ENCODE data around the gene ANKH.

ANKH gene

DNA sequence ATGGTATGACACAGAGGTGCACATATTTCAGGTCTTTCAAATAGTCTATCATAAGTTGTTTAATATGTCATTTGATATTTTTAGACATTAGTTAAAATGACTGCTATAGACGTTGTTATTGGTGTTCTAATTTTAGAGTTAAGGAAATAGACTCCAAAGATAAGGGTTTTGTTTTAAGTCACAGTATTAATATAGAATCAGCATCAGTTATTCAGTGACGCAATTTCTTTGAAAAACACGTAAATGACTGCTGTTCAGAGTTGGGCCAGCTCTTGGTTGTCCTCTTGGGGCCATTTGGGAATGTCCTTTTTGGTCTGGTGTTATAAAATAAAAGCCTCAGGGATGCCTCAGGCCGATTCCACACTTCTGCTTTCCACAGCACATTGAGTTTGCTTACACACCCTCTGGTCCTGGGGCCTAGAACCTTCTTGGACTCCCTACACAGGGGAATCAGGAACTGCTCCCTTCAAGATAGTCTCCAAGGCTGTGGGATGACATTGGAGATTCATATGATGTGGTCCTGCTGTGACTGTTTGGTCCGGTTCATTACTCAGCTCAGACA lies 192.7 kb downstream of the ANKH start:
- DNase-seq, result no peak

DNA sequence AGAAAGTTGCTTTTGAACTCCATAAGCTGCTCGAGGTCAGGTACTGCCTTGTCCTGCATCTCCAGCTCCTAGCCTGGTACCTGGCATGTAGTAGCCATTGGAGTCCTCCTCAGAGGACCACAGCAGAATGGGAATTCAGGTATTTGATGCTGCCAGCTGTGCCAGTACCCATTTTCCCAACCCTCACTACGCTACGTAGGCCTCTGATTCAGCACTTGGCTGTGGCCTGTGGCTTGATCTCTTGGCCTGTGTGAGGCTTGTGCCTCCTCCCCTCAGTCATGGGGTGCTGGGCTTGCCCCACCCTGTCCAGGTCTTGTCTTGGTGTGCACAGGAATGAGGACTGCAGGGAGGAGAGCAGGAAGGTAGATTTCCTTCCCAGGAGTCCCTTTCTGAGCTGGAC lies 195.3 kb downstream of the ANKH start:
- no peak for DNase-seq

DNA sequence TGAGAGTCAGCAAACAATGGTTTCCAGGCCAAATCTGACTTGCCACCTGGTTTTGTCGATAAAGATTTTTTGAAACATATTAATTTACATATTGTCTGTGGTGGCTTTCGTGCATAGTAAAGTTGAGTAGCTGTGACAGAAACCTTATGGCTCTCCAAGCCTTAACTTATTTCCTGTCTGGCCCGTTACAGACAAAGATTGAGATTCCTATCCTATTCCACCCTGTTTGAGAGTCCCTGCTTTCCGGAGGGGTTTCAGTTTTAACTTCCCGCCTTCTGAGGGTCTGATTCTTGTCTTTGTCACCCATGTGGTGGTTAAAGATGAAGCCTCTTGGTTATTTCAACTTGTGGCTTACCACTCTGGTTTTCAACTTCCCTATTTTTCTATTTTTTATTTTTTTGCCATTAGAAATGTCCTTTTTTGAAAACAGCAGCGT lies 195.7 kb downstream of the ANKH start:
- no peak for DNase-seq

DNA sequence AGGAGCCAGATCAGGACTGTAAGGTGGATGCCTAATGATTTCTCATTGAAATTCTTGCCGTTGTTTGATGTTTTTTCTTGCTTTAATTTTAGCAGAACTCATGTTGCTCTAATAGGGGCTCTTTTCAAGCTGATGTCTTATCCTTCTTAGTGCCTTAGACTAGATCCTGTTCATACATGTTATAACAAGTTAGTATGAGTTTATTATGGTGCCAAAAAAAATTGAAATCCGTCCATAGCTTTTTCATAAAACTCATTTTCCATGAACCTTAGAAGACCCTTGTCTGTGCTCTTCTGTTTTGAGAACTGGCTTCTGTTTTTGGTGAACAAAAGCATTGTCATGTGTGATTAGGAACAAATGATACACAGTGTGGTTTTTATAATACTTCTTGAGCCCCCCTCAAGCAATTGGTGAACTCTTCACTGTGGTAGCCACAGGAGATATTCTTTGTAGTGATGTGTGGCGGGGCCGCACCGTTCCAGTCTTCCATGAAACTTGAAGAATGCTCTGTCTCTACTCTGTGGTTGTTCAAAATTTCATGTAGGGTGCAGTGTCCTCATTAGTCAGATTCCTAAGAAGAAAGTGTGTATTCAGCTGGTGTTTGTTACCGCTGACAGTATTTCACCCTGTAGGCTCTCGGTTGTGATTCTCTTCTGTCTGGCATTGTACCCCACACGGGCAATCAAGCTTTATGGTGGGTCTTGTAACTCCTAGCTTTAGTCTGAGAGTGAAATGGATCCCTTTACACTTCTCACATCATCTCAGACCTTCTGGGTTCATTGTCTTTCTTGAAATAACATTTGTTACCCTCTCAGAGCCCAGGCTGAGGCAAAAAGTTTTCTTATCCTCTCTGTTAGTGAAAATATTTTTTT lies 196.4 kb downstream of the ANKH start:
- no peak for DNase-seq

- DNase-seq, result no peak
Observed at GRCh38 chr5:14673443-14673842, 198.1 kb downstream of the ANKH start.

- DNase-seq, result peak in 1 of 2 experiments; percentile 52
Observed at GRCh38 chr5:14672484-14673394, 198.8 kb downstream of the ANKH start.

DNA sequence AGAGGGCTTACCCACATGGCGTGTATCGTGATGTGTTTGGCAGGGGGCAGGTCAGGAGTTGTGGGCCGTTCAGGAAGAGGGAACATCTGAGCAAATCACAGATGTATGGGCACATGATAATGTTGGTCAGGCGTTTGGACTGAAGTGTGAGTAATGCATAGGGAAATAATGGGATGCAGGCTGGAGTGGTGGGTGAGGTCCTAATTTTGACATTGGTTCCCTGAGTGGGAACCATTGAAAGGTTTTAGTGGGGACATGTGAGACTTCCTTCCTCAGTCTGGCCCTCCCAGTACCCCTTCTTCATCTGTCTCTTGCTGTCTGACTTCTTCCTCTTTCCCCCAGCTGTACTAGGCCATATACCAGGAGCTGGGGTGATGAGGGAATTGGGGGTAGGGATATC lies 199.5 kb downstream of the ANKH start:
- no peak for DNase-seq

- no peak for DNase-seq
Observed at GRCh38 chr5:14671414-14671813, 200.2 kb downstream of the ANKH start.

DNA sequence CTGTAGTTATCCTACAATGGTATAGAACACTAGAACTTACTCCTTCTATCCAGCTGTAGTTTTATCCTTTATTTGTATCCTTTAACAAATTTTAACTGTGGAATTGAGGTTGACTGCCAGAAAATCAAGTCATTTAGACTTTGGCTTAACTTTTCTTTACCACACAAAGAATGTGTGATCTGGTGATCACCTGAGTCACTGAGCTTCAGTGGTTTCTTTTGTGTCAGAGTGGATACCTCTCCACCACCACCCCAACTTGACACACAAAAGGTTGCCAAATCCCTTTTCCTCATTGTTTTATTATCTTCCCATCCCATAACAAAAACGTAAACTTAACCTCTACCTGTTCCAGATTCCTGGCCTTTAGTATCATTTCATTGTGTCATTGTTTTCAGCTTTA lies 201.6 kb downstream of the ANKH start:
- no peak for DNase-seq

DNA sequence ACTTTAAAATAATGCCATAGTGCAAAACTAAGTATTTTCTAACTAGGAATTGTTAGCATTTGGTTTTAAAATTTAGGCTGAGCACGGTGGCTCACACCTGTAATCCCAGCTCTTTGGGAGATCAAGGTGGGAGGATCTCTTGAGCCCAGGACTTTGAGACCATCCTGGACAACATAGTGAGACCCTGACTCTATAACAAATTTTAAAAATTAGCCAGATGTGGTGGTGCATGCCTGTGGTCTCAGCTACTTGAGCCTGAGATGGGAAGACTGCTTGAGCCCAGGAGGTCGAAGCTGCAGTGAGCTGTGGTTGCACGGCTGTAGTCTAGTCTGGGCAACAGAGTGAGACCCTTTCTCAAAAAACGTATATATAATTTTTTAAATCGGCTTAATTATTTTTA lies 202.2 kb downstream of the ANKH start:
- no peak for DNase-seq

- DNase-seq, result no peak
Observed at GRCh38 chr5:14668181-14668591, 203.4 kb downstream of the ANKH start.

DNA sequence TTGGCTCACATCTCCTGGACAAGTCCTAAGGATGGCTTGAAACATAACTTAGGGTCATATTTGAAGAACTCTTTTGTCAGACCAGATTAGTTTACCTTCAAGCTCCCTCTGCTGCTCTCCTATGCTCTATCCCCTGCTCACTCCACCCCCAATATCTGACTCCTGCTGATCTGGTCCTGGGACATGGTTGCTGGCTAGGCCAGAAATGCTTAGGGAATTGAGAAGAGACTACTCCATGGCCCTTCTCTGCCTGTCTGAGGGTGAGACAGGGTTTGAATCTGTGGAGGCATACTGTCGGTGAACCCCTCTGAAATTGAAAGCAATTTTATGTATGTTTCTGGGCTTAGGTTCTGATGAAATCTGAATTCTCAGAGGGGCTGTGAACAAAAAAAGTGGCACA lies 203.8 kb downstream of the ANKH start:
- no peak for DNase-seq

- no peak for DNase-seq
Observed at GRCh38 chr5:14667290-14667689, 204.3 kb downstream of the ANKH start.

DNA sequence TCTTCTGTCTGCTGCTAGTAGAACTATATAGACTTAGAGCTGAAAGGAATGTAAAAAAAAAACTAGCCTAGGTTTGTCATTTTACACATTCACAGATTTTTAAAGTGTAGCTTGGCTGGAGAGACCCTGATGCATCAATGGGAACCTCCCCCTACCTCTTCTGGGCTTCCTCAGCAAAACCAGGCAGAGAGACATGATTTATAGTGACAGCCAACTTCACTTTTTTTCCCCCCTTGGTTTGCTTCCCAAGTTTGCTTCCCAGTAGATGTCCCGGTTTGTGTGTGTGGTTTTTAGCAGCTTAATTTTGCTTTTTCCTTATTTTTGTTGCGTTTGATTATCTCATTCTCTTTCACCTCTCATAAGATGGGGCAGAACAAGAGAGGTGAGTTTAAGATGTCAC lies 205.2 kb downstream of the ANKH start:
- no peak for DNase-seq

GRCh38 chr5:14665949-14666348 lies 205.6 kb downstream of the ANKH start:
- DNase-seq, result no peak

DNA sequence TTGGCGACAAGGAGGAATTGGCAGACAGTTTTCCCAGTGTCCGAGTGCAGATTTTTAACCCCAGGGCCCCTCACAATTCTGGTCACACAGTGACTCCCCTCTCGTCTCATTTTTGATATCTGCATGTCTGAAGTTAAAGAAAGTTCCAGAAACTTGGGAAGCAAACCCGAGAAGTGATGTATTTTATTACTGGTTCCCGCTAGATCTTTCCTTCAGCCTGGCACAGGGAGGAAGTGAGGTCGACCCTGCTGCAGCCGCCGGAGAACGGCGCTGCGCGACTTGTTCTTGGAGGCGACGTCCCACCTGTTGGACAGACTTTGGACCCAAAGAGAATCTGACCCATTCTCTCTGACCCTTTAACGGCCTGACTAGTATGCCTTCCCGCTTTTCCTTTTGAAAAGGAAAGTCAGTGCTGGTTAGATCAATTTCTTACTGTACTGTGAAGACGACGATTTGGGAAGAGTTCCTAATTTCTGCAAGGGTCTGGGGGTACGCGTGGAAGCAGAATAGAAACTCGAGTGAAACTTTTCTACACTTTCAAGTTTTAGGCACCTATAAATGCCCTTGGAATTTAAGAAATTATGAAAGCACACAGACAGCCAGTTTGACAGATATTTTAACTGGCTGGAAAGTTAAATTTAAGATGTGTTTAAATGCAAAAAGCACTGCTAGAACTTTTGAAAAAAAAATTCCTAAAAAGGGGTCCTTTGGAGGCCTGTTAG lies 206.3 kb downstream of the ANKH start:
- DNase-seq, result no peak

GRCh38 chr5:14664270-14665100 lies 207.1 kb downstream of the ANKH start, which contains the start of gene OTULIN:
OTULIN (plus strand) TSS chr5:14664718; CDS start chr5:14664826, 108 bp downstream.
- DNase-seq, result peak; percentile 87 to 96

- peak in 1 of 2 experiments; percentile 53 for DNase-seq
Observed at GRCh38 chr5:14663734-14664269, 207.8 kb downstream of the ANKH start.

- DNase-seq, result no peak
Observed at GRCh38 chr5:14662721-14663260, 208.8 kb downstream of the ANKH start.

- no peak for DNase-seq
Observed at GRCh38 chr5:14660833-14661232, 210.7 kb downstream of the ANKH start.

All from NCI-H446 (cell line).